IMR-90 (cell line): ENCODE results near the gene RNF180. TPM values are rescaled to one million over a fixed set of nuclear protein-coding genes. Genes with fewer than 3 reads are reported as not detected.

Experiments used
- ATAC-seq: fragments of 200-7000 bp; cut with Tn5 transposase; 2 replicates; pipeline ENCODE4 v1.9.1; 2020; ENCODE audit warnings: low read depth, mild to moderate bottlenecking, moderate library complexity
- BruUV-seq: library from RNA; stranded (reverse); fragments of 400-500 nt; replicated peaks from 2 replicates; lab custom pipeline; 2021; lab: Mats Ljungman, UMichigan
- CTCF ChIA-PET: fragments of 300-600 bp; formaldehyde crosslinking; extraction: SDS; loops from one replicate; lab custom pipeline; 2021; ENCODE audit warnings: antibody characterized with exemption; lab: Yijun Ruan, JAX
- POLR2A ChIA-PET: fragments of 300-600 bp; sonication (Branson Sonifier 250); formaldehyde crosslinking; loops from one replicate; lab custom pipeline; 2022; ENCODE audit warnings: antibody characterized with exemption; ENCODE audit not compliant: unreplicated experiment; lab: Charles Lee
- DNase-seq: peaks from one replicate; pipeline ENCODE4 v3.0.0; 2013
- H2AFZ ChIP-seq: replicated peaks from 2 replicates; pipeline ENCODE3; 2013; ENCODE audit warnings: low read length, mild to moderate bottlenecking; ENCODE audit not compliant: poor library complexity
- H2AK5ac ChIP-seq: 2 replicates; pipeline ENCODE4 v1.6.1; 2013; ENCODE audit warnings: low read depth, low read length, inconsistent platforms
- H2AK9ac ChIP-seq: replicated peaks from 2 replicates; pipeline ENCODE3; 2013; ENCODE audit warnings: mild to moderate bottlenecking, low read depth, low read length, moderate library complexity; ENCODE audit not compliant: poor library complexity
- H2BK120ac ChIP-seq: 2 replicates; pipeline ENCODE4 v1.6.1; 2013; ENCODE audit warnings: low read depth, low read length, inconsistent platforms
- H2BK15ac ChIP-seq: 3 replicates; pipeline ENCODE4 v1.6.1; 2013; ENCODE audit warnings: low read depth, low read length, inconsistent platforms
- H2BK20ac ChIP-seq: 2 replicates; pipeline ENCODE4 v1.6.1; 2013; ENCODE audit warnings: low read depth, mild to moderate bottlenecking, inconsistent platforms, low read length, moderate library complexity
- H2BK5ac ChIP-seq: 2 replicates; pipeline ENCODE4 v1.6.1; 2013; ENCODE audit warnings: mild to moderate bottlenecking, low read depth, low read length, inconsistent platforms; ENCODE audit not compliant: poor library complexity, severe bottlenecking
- H3K14ac ChIP-seq: replicated peaks from 2 replicates; pipeline ENCODE4 v1.6.1; 2013; ENCODE audit warnings: low read depth, low read length, inconsistent platforms
- H3K18ac ChIP-seq: 2 replicates; pipeline ENCODE4 v1.6.1; 2013; ENCODE audit warnings: low read depth, low read length, control low read depth
- H3K23ac ChIP-seq: 2 replicates; pipeline ENCODE4 v1.6.1; 2013; ENCODE audit warnings: low read depth, low read length, inconsistent platforms
- H3K27ac ChIP-seq: 2 replicates; pipeline ENCODE4 v1.5.1; 2013; ENCODE audit warnings: mild to moderate bottlenecking, control low read depth, low read length; ENCODE audit not compliant: insufficient read depth
- H3K27me3 ChIP-seq: 2 replicates; pipeline ENCODE4 v1.6.1; 2013; ENCODE audit warnings: low read length; ENCODE audit not compliant: control insufficient read depth, insufficient read depth
- H3K36me3 ChIP-seq: 2 replicates; pipeline ENCODE4 v1.6.1; 2013; ENCODE audit warnings: low read length, mixed read lengths; ENCODE audit not compliant: control insufficient read depth, insufficient read depth
- H3K4ac ChIP-seq: 2 replicates; pipeline ENCODE4 v1.6.1; 2013; ENCODE audit warnings: low read depth, low read length, inconsistent platforms
- H3K4me1 ChIP-seq: 2 replicates; pipeline ENCODE4 v1.6.1; 2013; ENCODE audit warnings: low read length, mixed read lengths; ENCODE audit not compliant: control insufficient read depth, insufficient read depth
- H3K4me2 ChIP-seq: 2 replicates; pipeline ENCODE4 v1.6.1; 2013; ENCODE audit warnings: low read depth, mild to moderate bottlenecking, control low read depth, low read length, moderate library complexity
- H3K4me3 ChIP-seq: 2 replicates; pipeline ENCODE4 v1.5.1; 2013; ENCODE audit warnings: low read depth, mild to moderate bottlenecking, control low read depth, low read length, moderate library complexity; ENCODE audit not compliant: insufficient read depth
- H3K56ac ChIP-seq: 2 replicates; pipeline ENCODE4 v1.6.1; 2013; ENCODE audit warnings: low read length, inconsistent platforms; ENCODE audit not compliant: insufficient read depth; ENCODE audit errors: extremely low read depth
- H3K79me1 ChIP-seq, 2 experiments: 2 replicates each; pipeline ENCODE4 v1.6.1; 2013; ENCODE audit warnings: low read length in 2 of 2, inconsistent platforms in 1 of 2, low read depth in 1 of 2
- H3K9ac ChIP-seq: 2 replicates; pipeline ENCODE4 v1.6.1; 2013; ENCODE audit warnings: low read depth, low read length, control low read depth
- H3K9me1 ChIP-seq: 2 replicates; pipeline ENCODE4 v1.6.1; 2013; ENCODE audit warnings: low read length, inconsistent platforms; ENCODE audit not compliant: insufficient read depth
- H3K9me3 ChIP-seq: 2 replicates; pipeline ENCODE4 v1.6.1; 2013; ENCODE audit warnings: low read length; ENCODE audit not compliant: control insufficient read depth, insufficient read depth
- H4K20me1 ChIP-seq: 2 replicates; pipeline ENCODE4 v1.6.1; 2013; ENCODE audit warnings: low read length, inconsistent platforms; ENCODE audit not compliant: insufficient read depth
- H4K5ac ChIP-seq: 2 replicates; pipeline ENCODE4 v1.6.1; 2013; ENCODE audit warnings: mild to moderate bottlenecking, low read depth, low read length, control low read depth
- H4K8ac ChIP-seq, 2 experiments: 2 replicates each; pipeline ENCODE4 v1.6.1; 2013; ENCODE audit warnings: low read depth in 2 of 2, low read length in 2 of 2, control low read depth in 1 of 2, inconsistent platforms in 1 of 2
- H4K91ac ChIP-seq: 2 replicates; pipeline ENCODE4 v1.6.1; 2013; ENCODE audit warnings: low read depth, low read length, inconsistent platforms; ENCODE audit not compliant: insufficient read depth
- BHLHE40 ChIP-seq: fragments of 150-350 bp; IDR thresholded peaks from 2 replicates; pipeline ENCODE4 v1.6.1; 2016; ENCODE audit warnings: mild to moderate bottlenecking, low read depth, low read length
- CEBPB ChIP-seq: IDR thresholded peaks from 2 replicates; pipeline ENCODE4 v1.6.1; 2012; ENCODE audit warnings: low read depth, low read length, improper control_type of control experiment
- MAFK ChIP-seq: IDR thresholded peaks from 2 replicates; pipeline ENCODE4 v1.6.1; 2012; ENCODE audit warnings: low read depth, low read length, improper control_type of control experiment
- MAZ ChIP-seq: IDR thresholded peaks from 2 replicates; pipeline ENCODE4 v1.6.1; 2012; ENCODE audit warnings: low read depth, mild to moderate bottlenecking, low read length, improper control_type of control experiment, moderate library complexity, borderline replicate concordance
- MXI1 ChIP-seq: IDR thresholded peaks from 2 replicates; pipeline ENCODE4 v1.6.1; 2012; ENCODE audit warnings: low read depth, mild to moderate bottlenecking, low read length, moderate library complexity, borderline replicate concordance
- POLR2A ChIP-seq: IDR thresholded peaks from 2 replicates; pipeline ENCODE4 v1.6.1; 2012; ENCODE audit warnings: mild to moderate bottlenecking, low read depth, low read length
- RAD21 ChIP-seq: IDR thresholded peaks from 2 replicates; pipeline ENCODE4 v1.6.1; 2012; ENCODE audit warnings: low read length, improper control_type of control experiment
- RFX5 ChIP-seq: IDR thresholded peaks from 2 replicates; pipeline ENCODE4 v1.8.0; 2012; ENCODE audit warnings: low read depth, mild to moderate bottlenecking, low read length, moderate library complexity
- WGBS, 2 experiments: methylation state at CpG; one replicate each; pipeline versions ENCODE4 v1.1.5 to v1.1.7; 2013; ENCODE audit warnings: missing lambda C conversion rate in 2 of 2; ENCODE audit not compliant: insufficient read length in 1 of 2; ENCODE audit errors: extremely low coverage in 2 of 2; 5-methylcytosine and 5-hydroxymethylcytosine counted together
- dilution Hi-C: fragments of 300-500 bp; cut with HindIII; formaldehyde crosslinking; loops from one replicate; pipeline ENCODE4 v1.14.3; 2018; ENCODE audit warnings: low sequenced_read_pairs; ENCODE audit not compliant: unreplicated experiment
- in situ Hi-C: fragments of 300-500 bp; cut with MboI; formaldehyde crosslinking; loops from 3 replicates; pipeline ENCODE4 v1.14.3; 2019; ENCODE audit warnings: low sequenced_read_pairs, inconsistent platforms, mixed read lengths
- intact Hi-C: fragments of 100-400 bp; cut with micrococcal nuclease; formaldehyde crosslinking; loops from 2 replicates; pipeline ENCODE4 v1.10.0; 2022
- polyA plus RNA-seq, 3 experiments: library from polyadenylated mRNA; depleted of rRNA; stranded (reverse); fragments of >200 nt; gene quantifications; 2 replicates each; pipeline ENCODE4 v1.2.3, GENCODE V29; 2012; ENCODE audit warnings: low replicate concordance in 1 of 3
- total RNA-seq: library from RNA; depleted of rRNA; stranded (reverse); fragments of >200 nt; gene quantifications from 2 replicates; pipeline ENCODE4 v1.2.3, GENCODE V29; 2012

The RNF180 gene
- total and polyA plus RNA-seq, 2 of the 4 experiments (the other 2 are of a cell fraction): 0.02 to 0.36 TPM

DNA sequence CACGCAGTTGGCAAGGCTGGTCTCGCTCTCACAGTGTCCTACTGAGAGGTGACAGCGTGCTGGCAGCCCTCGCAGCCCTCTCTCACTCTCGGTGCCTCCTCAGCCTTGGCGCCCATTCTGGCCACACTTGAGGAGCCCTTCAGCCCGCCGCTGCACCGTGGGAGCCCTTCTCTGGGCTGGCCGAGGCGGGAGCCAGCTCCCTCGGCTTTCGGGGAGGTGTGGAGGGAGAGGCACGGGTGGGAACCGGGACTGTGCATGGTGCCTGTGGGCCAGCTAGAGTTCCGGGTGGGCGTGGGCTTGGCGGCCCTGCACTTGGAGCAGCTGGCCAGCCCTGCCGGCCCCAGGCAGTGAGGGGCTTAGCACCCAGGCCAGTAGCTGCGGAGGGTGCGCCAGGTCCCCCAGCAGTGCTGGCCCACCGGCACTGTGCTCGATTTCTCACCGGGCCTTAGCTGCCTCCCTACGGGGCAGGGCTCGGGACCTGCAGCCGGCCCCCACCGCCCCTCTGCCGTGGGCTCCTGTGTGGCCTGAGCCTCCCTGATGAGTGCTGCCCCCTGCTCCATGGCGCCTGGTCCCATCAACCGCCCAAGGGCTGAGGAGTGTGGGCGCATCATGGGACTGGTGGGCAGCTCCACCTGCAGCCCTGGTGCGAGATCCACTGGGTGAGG is 15.7 kb upstream of the RNF180 start:
- intact Hi-C loops: loop anchor here (5.0 kb wide), 1 partner anchor 57 kb away; no protein-coding TSS in a partner anchor
- no peak overlapping the region for H3K4me2 ChIP-seq
- dilution Hi-C loops: no loop called here
- 0 out of 2 replicates have a peak, but pooled peaks cover 2% of the 10 kb centered on the region for H3K9me3 ChIP-seq
- TF ChIP-seq CEBPB: no peak
- TF ChIP-seq MAFK: no peak
- TF ChIP-seq MXI1: no peak
- no peak for TF ChIP-seq RAD21
- no peak for TF ChIP-seq RFX5
- TF ChIP-seq MAZ: no peak
- no peak for TF ChIP-seq POLR2A
- TF ChIP-seq BHLHE40: no peak
- no peaks in the 10 kb centered on the region for H3K27me3 ChIP-seq
- H3K9ac ChIP-seq: no peak overlapping the region
- no peak overlapping the region for H3K23ac ChIP-seq
- DNase-seq (no peak), ATAC-seq (no peak)
- no peak overlapping the region for H3K14ac ChIP-seq
- in situ Hi-C loops: no loop called here
- no peak overlapping the region for H3K18ac ChIP-seq
- BruUV-seq: no TSS peak
- H3K36me3 ChIP-seq: no peaks in the 10 kb centered on the region
- no peak overlapping the region for H4K8ac ChIP-seq
- no peaks in the 10 kb centered on the region for H3K9me1 ChIP-seq
- no peak overlapping the region for H2BK20ac ChIP-seq
- H3K56ac ChIP-seq: no peak overlapping the region
- H3K4me1 ChIP-seq: no peaks in the 10 kb centered on the region
- no peak overlapping the region for H2BK15ac ChIP-seq
- no peak overlapping the region for H2AK5ac ChIP-seq
- no peaks in the 10 kb centered on the region for H3K79me1 ChIP-seq
- no peak overlapping the region for H4K5ac ChIP-seq
- H3K4ac ChIP-seq: no peak overlapping the region
- H3K4me3 ChIP-seq: no peak overlapping the region
- no peak overlapping the region for H2BK5ac ChIP-seq
- no peak overlapping the region for H3K27ac ChIP-seq
- no peak overlapping the region for H2BK120ac ChIP-seq
- H2AFZ ChIP-seq: no peak overlapping the region
- H4K91ac ChIP-seq: no peak overlapping the region
- ChIA-PET CTCF (no interaction called here), POLR2A (no interaction called here)
- WGBS, 2 experiments: 83% methylated on average over 7 of the region's 33 CpGs; no CpG with 5 or more reads in 1 of the 2 experiments
- H2AK9ac ChIP-seq: no peak overlapping the region
- no peaks in the 10 kb centered on the region for H4K20me1 ChIP-seq
